ACC112 (cell line): ENCODE results near the gene STAT3.

ENCODE experiments used
- H2AFZ ChIP-seq: fragments of 200-600 bp; sonication (generic); one replicate; pipeline ENCODE4 v1.6.0; 2017; ENCODE audit warnings: antibody characterized with exemption, low read length; ENCODE audit not compliant: unreplicated experiment
- H3K27ac ChIP-seq: fragments of 200-600 bp; sonication (generic); 2 replicates; pipeline ENCODE4 v1.5.1; 2014; ENCODE audit warnings: low read depth, mild to moderate bottlenecking, antibody characterized with exemption, low read length, moderate library complexity
- H3K27me3 ChIP-seq: fragments of 200-600 bp; sonication (generic); 2 replicates; pipeline ENCODE4 v1.6.1; 2014; ENCODE audit warnings: mild to moderate bottlenecking, antibody characterized with exemption, low read length, moderate library complexity, mixed read lengths; ENCODE audit not compliant: insufficient read depth
- H3K36me3 ChIP-seq: fragments of 200-600 bp; sonication (generic); 2 replicates; pipeline ENCODE4 v1.6.1; 2016; ENCODE audit warnings: mild to moderate bottlenecking, antibody characterized with exemption, low read length, moderate library complexity, mixed read lengths; ENCODE audit not compliant: insufficient read depth
- H3K4me1 ChIP-seq: fragments of 200-600 bp; sonication (generic); one replicate; pipeline ENCODE4 v1.6.1; 2016; ENCODE audit warnings: low read length, mixed read lengths; ENCODE audit not compliant: insufficient read depth, unreplicated experiment, control insufficient read depth
- H3K4me3 ChIP-seq: fragments of 200-600 bp; sonication (generic); 2 replicates; pipeline ENCODE4 v1.5.1; 2014; ENCODE audit warnings: mild to moderate bottlenecking, low read depth, low read length
- H3K79me2 ChIP-seq: fragments of 200-600 bp; sonication (generic); one replicate; pipeline ENCODE4 v1.6.0; 2016; ENCODE audit warnings: low read length; ENCODE audit not compliant: control insufficient read depth, unreplicated experiment, insufficient read depth

Gene STAT3

GRCh38 chr17:42284566-42284965, 103.7 kb downstream of the STAT3 start:
- Histone ChIP-seq H3K36me3 (no peaks in the 10 kb centered on the region), H3K4me3 (no peak overlapping the region), H3K27ac (no peak overlapping the region), H3K27me3 (no peaks in the 10 kb centered on the region), H3K79me2 (no peaks in the 10 kb centered on the region), H3K4me1 (peaks cover 15% of the 10 kb centered on the region), H2AFZ (no peak overlapping the region)

- Histone ChIP-seq H3K4me1 (peaks cover 12% of the 10 kb centered on the region), H3K27ac (no peak overlapping the region), H2AFZ (no peak overlapping the region), H3K79me2 (no peaks in the 10 kb centered on the region), H3K36me3 (no peaks in the 10 kb centered on the region), H3K27me3 (no peaks in the 10 kb centered on the region), H3K4me3 (no peak overlapping the region)
Measured at GRCh38 chr17:42284024-42284369, 104.2 kb downstream of the STAT3 start.

- peaks cover 9% of the 10 kb centered on the region for H3K4me1 ChIP-seq
- H3K79me2 ChIP-seq = no peaks in the 10 kb centered on the region
- H3K27ac ChIP-seq = no peak overlapping the region
- no peaks in the 10 kb centered on the region for H3K27me3 ChIP-seq
- no peak overlapping the region for H2AFZ ChIP-seq
- H3K36me3 ChIP-seq = no peaks in the 10 kb centered on the region
- no peak overlapping the region for H3K4me3 ChIP-seq
Measured at GRCh38 chr17:42283241-42284023, 104.8 kb downstream of the STAT3 start.

- Histone ChIP-seq H3K27me3 (no peaks in the 10 kb centered on the region), H2AFZ (no peak overlapping the region), H3K4me3 (no peak overlapping the region), H3K79me2 (no peaks in the 10 kb centered on the region), H3K36me3 (no peaks in the 10 kb centered on the region), H3K27ac (no peak overlapping the region), H3K4me1 (peaks cover 9% of the 10 kb centered on the region)
Measured at GRCh38 chr17:42282478-42283080, 105.7 kb downstream of the STAT3 start.

- H3K27ac ChIP-seq = no peak overlapping the region
- no peak overlapping the region for H2AFZ ChIP-seq
- H3K4me1 ChIP-seq = peaks cover 2% of the 10 kb centered on the region
- H3K27me3 ChIP-seq = no peaks in the 10 kb centered on the region
- no peak overlapping the region for H3K4me3 ChIP-seq
- no peaks in the 10 kb centered on the region for H3K79me2 ChIP-seq
- H3K36me3 ChIP-seq = no peaks in the 10 kb centered on the region
Measured at GRCh38 chr17:42281571-42282096, 106.6 kb downstream of the STAT3 start.

GRCh38 chr17:42279776-42280630, 108.2 kb downstream of the STAT3 start:
- Histone ChIP-seq H3K4me1 (peaks cover 2% of the 10 kb centered on the region), H3K27me3 (no peaks in the 10 kb centered on the region)

GRCh38 chr17:42277342-42277712, 110.9 kb downstream of the STAT3 start:
- Histone ChIP-seq H3K27ac (no peak overlapping the region), H3K4me3 (peak overlapping the region; percentile 98; the same call in 1 of the 2 replicates)

More at GRCh38 chr17:42279776-42280630, 108.2 kb downstream of the STAT3 start:
- Histone ChIP-seq H3K27ac (no peak overlapping the region), H3K4me3 (no peak overlapping the region), H3K36me3 (no peaks in the 10 kb centered on the region), H2AFZ (no peak overlapping the region), H3K79me2 (peaks cover 9% of the 10 kb centered on the region)

GRCh38 chr17:42276609-42277341, 111.5 kb downstream of the STAT3 start:
- Histone ChIP-seq H3K36me3 (no peaks in the 10 kb centered on the region), H2AFZ (peak overlapping the region; percentile 70), H3K4me1 (peaks cover 11% of the 10 kb centered on the region), H3K27me3 (no peaks in the 10 kb centered on the region), H3K27ac (no peak overlapping the region), H3K4me3 (peak overlapping the region; percentile 98), H3K79me2 (peaks cover 38% of the 10 kb centered on the region)

More at GRCh38 chr17:42277342-42277712, 110.9 kb downstream of the STAT3 start:
- Histone ChIP-seq H3K27me3 (no peaks in the 10 kb centered on the region), H3K79me2 (peaks cover 32% of the 10 kb centered on the region), H3K4me1 (peaks cover 11% of the 10 kb centered on the region), H3K36me3 (no peaks in the 10 kb centered on the region), H2AFZ (no peak overlapping the region)

GRCh38 chr17:42276359-42276608, 112.0 kb downstream of the STAT3 start, which contains the start of gene STAT5B:
Gene STAT5B, minus strand, starts transcription at chr17:42276391. Its CDS starts 44,264 bp downstream, at chr17:42232127.
- Histone ChIP-seq H3K4me1 (peaks cover 11% of the 10 kb centered on the region), H3K27me3 (no peaks in the 10 kb centered on the region), H3K4me3 (peak within 1 kb of the TSS; percentile 98), H3K36me3 (no peaks in the 10 kb centered on the region), H2AFZ (peak within 1 kb of the TSS; percentile 70), H3K79me2 (peaks cover 40% of the 10 kb centered on the region), H3K27ac (no peak within 1 kb of the TSS)
